ENCODE measurements around the gene SEMA5A. TPM values are rescaled to one million over a fixed set of nuclear protein-coding genes. Genes with fewer than 3 reads are reported as not detected.

The SEMA5A gene
- total RNA-seq, 1 experiment from 2014 or later = 9.3 TPM

DNA sequence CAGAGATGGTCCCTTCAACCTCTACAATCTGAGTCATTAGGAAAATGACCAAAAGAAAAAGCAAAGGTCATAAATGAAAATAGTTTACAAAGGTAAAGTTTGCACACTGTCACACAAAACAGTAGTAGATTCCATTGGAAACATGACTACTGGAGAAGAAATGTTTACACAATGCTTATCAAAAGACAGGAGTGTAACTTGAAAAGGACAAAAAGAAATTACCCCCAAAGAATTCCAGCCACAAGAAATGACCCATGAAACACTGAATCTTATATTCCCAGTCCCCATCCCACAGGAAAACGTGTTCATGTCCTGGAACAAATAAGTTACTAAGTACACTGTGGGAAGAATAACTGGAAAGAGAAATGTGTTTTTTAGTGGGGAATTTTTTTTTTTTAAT is 385.1 kb downstream of the SEMA5A start:
- Mint-ChIP-seq H3K27ac (no peak overlapping the region), H3K9me3 (peaks cover 12% of the 10 kb centered on the region), H3K36me3 (no peaks in the 10 kb centered on the region), H3K4me3 (no peak overlapping the region), H3K27me3 (ENCODE audit: low read depth) (no peaks in the 10 kb centered on the region), H3K4me1 (no peaks in the 10 kb centered on the region)
- TF ChIP-seq, protein P1, sequence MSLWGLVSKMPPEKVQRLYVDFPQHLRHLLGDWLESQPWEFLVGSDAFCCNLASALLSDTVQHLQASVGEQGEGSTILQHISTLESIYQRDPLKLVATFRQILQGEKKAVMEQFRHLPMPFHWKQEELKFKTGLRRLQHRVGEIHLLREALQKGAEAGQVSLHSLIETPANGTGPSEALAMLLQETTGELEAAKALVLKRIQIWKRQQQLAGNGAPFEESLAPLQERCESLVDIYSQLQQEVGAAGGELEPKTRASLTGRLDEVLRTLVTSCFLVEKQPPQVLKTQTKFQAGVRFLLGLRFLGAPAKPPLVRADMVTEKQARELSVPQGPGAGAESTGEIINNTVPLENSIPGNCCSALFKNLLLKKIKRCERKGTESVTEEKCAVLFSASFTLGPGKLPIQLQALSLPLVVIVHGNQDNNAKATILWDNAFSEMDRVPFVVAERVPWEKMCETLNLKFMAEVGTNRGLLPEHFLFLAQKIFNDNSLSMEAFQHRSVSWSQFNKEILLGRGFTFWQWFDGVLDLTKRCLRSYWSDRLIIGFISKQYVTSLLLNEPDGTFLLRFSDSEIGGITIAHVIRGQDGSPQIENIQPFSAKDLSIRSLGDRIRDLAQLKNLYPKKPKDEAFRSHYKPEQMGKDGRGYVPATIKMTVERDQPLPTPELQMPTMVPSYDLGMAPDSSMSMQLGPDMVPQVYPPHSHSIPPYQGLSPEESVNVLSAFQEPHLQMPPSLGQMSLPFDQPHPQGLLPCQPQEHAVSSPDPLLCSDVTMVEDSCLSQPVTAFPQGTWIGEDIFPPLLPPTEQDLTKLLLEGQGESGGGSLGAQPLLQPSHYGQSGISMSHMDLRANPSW (CRISPR knock-in tag; conservative IDR thresholded peaks at IDR 0.05; ENCODE audit: low read depth) = no peak
- TF ChIP-seq, protein P2, sequence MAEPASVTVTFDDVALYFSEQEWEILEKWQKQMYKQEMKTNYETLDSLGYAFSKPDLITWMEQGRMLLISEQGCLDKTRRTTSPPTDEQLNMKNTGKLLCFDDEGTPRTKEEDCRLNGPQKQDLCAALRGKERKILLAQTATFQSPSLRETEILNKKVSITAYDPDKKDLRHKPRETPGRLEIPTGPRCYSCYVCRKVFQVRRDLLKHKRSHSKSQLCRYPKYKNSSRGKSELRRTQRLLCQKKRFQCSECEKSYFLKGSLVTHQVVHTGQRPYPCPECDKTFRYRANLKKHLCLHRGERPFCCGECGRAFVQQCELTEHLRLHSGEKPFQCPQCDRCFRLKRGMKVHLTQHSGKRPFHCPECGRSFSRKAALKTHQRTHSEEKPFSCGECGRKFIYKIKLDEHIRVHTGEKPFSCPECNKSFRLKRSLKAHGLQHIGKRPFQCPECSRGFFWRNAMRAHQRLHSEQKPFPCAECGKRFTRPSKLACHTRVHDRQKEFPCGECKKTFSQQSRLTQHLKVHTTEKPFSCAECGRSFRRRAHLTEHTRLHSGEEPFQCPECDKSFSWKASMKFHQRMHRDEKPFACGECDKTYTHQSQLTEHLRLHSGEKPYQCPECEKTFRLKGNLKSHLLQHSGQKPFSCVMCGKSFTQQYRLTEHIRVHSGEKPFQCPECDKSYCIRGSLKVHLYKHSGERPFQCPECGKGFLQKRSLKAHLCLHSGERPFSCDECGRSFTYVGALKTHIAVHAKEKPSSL (CRISPR knock-in tag; conservative IDR thresholded peaks at IDR 0.05) = no peak
- TF ChIP-seq, protein P3, sequence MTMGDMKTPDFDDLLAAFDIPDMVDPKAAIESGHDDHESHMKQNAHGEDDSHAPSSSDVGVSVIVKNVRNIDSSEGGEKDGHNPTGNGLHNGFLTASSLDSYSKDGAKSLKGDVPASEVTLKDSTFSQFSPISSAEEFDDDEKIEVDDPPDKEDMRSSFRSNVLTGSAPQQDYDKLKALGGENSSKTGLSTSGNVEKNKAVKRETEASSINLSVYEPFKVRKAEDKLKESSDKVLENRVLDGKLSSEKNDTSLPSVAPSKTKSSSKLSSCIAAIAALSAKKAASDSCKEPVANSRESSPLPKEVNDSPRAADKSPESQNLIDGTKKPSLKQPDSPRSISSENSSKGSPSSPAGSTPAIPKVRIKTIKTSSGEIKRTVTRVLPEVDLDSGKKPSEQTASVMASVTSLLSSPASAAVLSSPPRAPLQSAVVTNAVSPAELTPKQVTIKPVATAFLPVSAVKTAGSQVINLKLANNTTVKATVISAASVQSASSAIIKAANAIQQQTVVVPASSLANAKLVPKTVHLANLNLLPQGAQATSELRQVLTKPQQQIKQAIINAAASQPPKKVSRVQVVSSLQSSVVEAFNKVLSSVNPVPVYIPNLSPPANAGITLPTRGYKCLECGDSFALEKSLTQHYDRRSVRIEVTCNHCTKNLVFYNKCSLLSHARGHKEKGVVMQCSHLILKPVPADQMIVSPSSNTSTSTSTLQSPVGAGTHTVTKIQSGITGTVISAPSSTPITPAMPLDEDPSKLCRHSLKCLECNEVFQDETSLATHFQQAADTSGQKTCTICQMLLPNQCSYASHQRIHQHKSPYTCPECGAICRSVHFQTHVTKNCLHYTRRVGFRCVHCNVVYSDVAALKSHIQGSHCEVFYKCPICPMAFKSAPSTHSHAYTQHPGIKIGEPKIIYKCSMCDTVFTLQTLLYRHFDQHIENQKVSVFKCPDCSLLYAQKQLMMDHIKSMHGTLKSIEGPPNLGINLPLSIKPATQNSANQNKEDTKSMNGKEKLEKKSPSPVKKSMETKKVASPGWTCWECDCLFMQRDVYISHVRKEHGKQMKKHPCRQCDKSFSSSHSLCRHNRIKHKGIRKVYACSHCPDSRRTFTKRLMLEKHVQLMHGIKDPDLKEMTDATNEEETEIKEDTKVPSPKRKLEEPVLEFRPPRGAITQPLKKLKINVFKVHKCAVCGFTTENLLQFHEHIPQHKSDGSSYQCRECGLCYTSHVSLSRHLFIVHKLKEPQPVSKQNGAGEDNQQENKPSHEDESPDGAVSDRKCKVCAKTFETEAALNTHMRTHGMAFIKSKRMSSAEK (CRISPR knock-in tag; IDR thresholded peaks at IDR 0.05; ENCODE audit: borderline replicate concordance) = no peak
- TF ChIP-seq JAZF1 (CRISPR knock-in tag; IDR thresholded peaks at IDR 0.05) (no peak), ZNF121 (CRISPR knock-in tag; IDR thresholded peaks at IDR 0.05) (no peak), ZNF416 (CRISPR knock-in tag; IDR thresholded peaks at IDR 0.05) (no peak), CDX4 (CRISPR knock-in tag; IDR thresholded peaks at IDR 0.05; ENCODE audit: borderline replicate concordance) (no peak), ZNF263 (CRISPR knock-in tag; IDR thresholded peaks at IDR 0.05; ENCODE audit: low read depth) (no peak), ATF1 (CRISPR knock-in tag; IDR thresholded peaks at IDR 0.05) (no peak), MLX (CRISPR knock-in tag; IDR thresholded peaks at IDR 0.05) (no peak), SMAD3 (CRISPR knock-in tag; IDR thresholded peaks at IDR 0.05; ENCODE audit: borderline replicate concordance) (no peak), TCF7 (CRISPR knock-in tag; IDR thresholded peaks at IDR 0.05; ENCODE audit: low read depth) (no peak), SP1 (CRISPR knock-in tag; conservative IDR thresholded peaks at IDR 0.05) (no peak), FOXP1 (CRISPR knock-in tag; IDR thresholded peaks at IDR 0.05; ENCODE audit: borderline replicate concordance) (no peak), FOXJ3 (CRISPR knock-in tag; IDR thresholded peaks at IDR 0.05; ENCODE audit: borderline replicate concordance) (no peak), NR1H2 (CRISPR knock-in tag; IDR thresholded peaks at IDR 0.05) (no peak)
- TF ChIP-seq, protein P4, sequence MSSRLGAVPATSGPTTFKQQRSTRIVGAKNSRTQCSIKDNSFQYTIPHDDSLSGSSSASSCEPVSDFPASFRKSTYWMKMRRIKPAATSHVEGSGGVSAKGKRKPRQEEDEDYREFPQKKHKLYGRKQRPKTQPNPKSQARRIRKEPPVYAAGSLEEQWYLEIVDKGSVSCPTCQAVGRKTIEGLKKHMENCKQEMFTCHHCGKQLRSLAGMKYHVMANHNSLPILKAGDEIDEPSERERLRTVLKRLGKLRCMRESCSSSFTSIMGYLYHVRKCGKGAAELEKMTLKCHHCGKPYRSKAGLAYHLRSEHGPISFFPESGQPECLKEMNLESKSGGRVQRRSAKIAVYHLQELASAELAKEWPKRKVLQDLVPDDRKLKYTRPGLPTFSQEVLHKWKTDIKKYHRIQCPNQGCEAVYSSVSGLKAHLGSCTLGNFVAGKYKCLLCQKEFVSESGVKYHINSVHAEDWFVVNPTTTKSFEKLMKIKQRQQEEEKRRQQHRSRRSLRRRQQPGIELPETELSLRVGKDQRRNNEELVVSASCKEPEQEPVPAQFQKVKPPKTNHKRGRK (CRISPR knock-in tag; IDR thresholded peaks at IDR 0.05; ENCODE audit: borderline replicate concordance) = no peak
- TF ChIP-seq, protein P5, sequence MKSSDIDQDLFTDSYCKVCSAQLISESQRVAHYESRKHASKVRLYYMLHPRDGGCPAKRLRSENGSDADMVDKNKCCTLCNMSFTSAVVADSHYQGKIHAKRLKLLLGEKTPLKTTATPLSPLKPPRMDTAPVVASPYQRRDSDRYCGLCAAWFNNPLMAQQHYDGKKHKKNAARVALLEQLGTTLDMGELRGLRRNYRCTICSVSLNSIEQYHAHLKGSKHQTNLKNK (CRISPR knock-in tag; IDR thresholded peaks at IDR 0.05) = no peak
- TF ChIP-seq, protein P6, sequence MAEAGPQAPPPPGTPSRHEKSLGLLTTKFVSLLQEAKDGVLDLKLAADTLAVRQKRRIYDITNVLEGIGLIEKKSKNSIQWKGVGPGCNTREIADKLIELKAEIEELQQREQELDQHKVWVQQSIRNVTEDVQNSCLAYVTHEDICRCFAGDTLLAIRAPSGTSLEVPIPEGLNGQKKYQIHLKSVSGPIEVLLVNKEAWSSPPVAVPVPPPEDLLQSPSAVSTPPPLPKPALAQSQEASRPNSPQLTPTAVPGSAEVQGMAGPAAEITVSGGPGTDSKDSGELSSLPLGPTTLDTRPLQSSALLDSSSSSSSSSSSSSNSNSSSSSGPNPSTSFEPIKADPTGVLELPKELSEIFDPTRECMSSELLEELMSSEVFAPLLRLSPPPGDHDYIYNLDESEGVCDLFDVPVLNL (CRISPR knock-in tag; IDR thresholded peaks at IDR 0.05; ENCODE audit: borderline replicate concordance, low read depth) = no peak
- CTCF ChIA-PET = no interaction called here
- ATAC-seq = no peak
- DNase-seq (ENCODE audit: low spot score) = no peak
- POLR2A ChIA-PET = no interaction called here

Data from WTC11 (cell line).